DOHH2 (cell line): Measurements from ENCODE around the gene B3GNT3.
"Not testable (repeated sequence)": the region's sequence is repeated elsewhere in the genome, so short reads cannot be mapped to it uniquely, and the experiment has no call there.

Experiments used
- H3F3A ChIP-seq: fragments of 200-600 bp; sonication (generic), shearing (Covaris generic); 2 replicates; pipeline ENCODE4 v1.6.0; 2016; ENCODE audit warnings: antibody characterized with exemption, mild to moderate bottlenecking; ENCODE audit not compliant: control insufficient read depth, insufficient read depth
- H3K27ac ChIP-seq: fragments of 200-600 bp; sonication (generic); 2 replicates; pipeline ENCODE4 v1.5.1; 2014; ENCODE audit warnings: low read depth, mild to moderate bottlenecking, low read length, moderate library complexity
- H3K27me3 ChIP-seq: fragments of 200-600 bp; sonication (generic); 2 replicates; pipeline ENCODE4 v1.6.1; 2014; ENCODE audit warnings: mild to moderate bottlenecking, low read length, mixed read lengths; ENCODE audit not compliant: control insufficient read depth
- H3K36me3 ChIP-seq: fragments of 200-600 bp; sonication (generic); 2 replicates; pipeline ENCODE4 v1.6.1; 2014; ENCODE audit warnings: mild to moderate bottlenecking, low read length, moderate library complexity, mixed read lengths; ENCODE audit not compliant: control insufficient read depth
- H3K4me1 ChIP-seq: fragments of 200-600 bp; sonication (generic); 2 replicates; pipeline ENCODE4 v1.6.1; 2014; ENCODE audit warnings: mild to moderate bottlenecking, low read length, mixed read lengths; ENCODE audit not compliant: control insufficient read depth
- H3K4me2 ChIP-seq: fragments of 200-600 bp; sonication (generic); 2 replicates; pipeline ENCODE4 v1.6.0; 2014; ENCODE audit warnings: mild to moderate bottlenecking, low read length, moderate library complexity
- H3K4me3 ChIP-seq: fragments of 200-600 bp; sonication (generic); 2 replicates; pipeline ENCODE4 v1.5.1; 2014; ENCODE audit warnings: mild to moderate bottlenecking, low read length, mixed read lengths
- H3K79me2 ChIP-seq: fragments of 200-600 bp; sonication (generic); 2 replicates; pipeline ENCODE4 v1.6.1; 2014; ENCODE audit warnings: mild to moderate bottlenecking, low read length, mixed read lengths; ENCODE audit not compliant: control insufficient read depth
- H3K9me2 ChIP-seq: fragments of 200-600 bp; sonication (generic); replicated peaks from 2 replicates; pipeline ENCODE4 v1.6.1; 2014; ENCODE audit warnings: mild to moderate bottlenecking, low read length, mixed read lengths; ENCODE audit not compliant: control insufficient read depth
- H3K9me3 ChIP-seq: fragments of 200-600 bp; sonication (generic); 2 replicates; pipeline ENCODE4 v1.6.1; 2014; ENCODE audit warnings: antibody characterized with exemption, low read length, mixed read lengths; ENCODE audit not compliant: control insufficient read depth, insufficient read depth
- H4K20me1 ChIP-seq: fragments of 200-600 bp; sonication (generic); 2 replicates; pipeline ENCODE4 v1.6.0; 2014; ENCODE audit warnings: low read depth, mild to moderate bottlenecking, antibody characterized with exemption, low read length, moderate library complexity; ENCODE audit not compliant: control insufficient read depth, insufficient read depth
- CTCF ChIP-seq: fragments of 200-600 bp; sonication (generic); IDR thresholded peaks from one replicate; pipeline ENCODE4 v1.5.1; 2014; ENCODE audit warnings: antibody characterized with exemption, mild to moderate bottlenecking, low read depth, low read length; ENCODE audit not compliant: poor library complexity, severe bottlenecking
- EZH2phosphoT487 ChIP-seq: fragments of 200-600 bp; sonication (generic); IDR thresholded peaks from 2 replicates; pipeline ENCODE4 v1.6.1; 2017; ENCODE audit warnings: borderline replicate concordance, mild to moderate bottlenecking, antibody characterized with exemption, low read length, moderate library complexity, mixed read lengths

B3GNT3 gene

GRCh38 chr19:17778968-17779929, 15.7 kb upstream of the B3GNT3 start:
- no peak overlapping the region for H3K4me2 ChIP-seq
- no peak for TF ChIP-seq EZH2phosphoT487
- no peak for TF ChIP-seq CTCF
- no peaks in the 10 kb centered on the region for H3K9me2 ChIP-seq
- H3F3A ChIP-seq, result peaks cover 2% of the 10 kb centered on the region
- no peaks in the 10 kb centered on the region for H3K9me3 ChIP-seq
- no peak overlapping the region for H3K4me3 ChIP-seq
- no peaks in the 10 kb centered on the region; the same call in 1 of the 2 replicates for H4K20me1 ChIP-seq
- no peaks in the 10 kb centered on the region for H3K79me2 ChIP-seq
- H3K36me3 ChIP-seq, result peaks cover 69% of the 10 kb centered on the region
- no peaks in the 10 kb centered on the region for H3K27me3 ChIP-seq
- peaks cover 46% of the 10 kb centered on the region for H3K4me1 ChIP-seq
- no peak overlapping the region for H3K27ac ChIP-seq

GRCh38 chr19:17780781-17781180, 14.2 kb upstream of the B3GNT3 start:
- TF ChIP-seq CTCF, result no peak
- no peak for TF ChIP-seq EZH2phosphoT487
- H3K27ac ChIP-seq, result no peak overlapping the region
- no peaks in the 10 kb centered on the region for H3K9me3 ChIP-seq
- peaks cover 4% of the 10 kb centered on the region; the same call in 1 of the 2 replicates for H4K20me1 ChIP-seq
- H3K9me2 ChIP-seq, result no peaks in the 10 kb centered on the region
- no peaks in the 10 kb centered on the region for H3K79me2 ChIP-seq
- H3K4me3 ChIP-seq, result no peak overlapping the region
- no peaks in the 10 kb centered on the region for H3K27me3 ChIP-seq
- peaks cover 2% of the 10 kb centered on the region for H3F3A ChIP-seq
- H3K4me1 ChIP-seq, result peaks cover 34% of the 10 kb centered on the region
- no peak overlapping the region for H3K4me2 ChIP-seq
- H3K36me3 ChIP-seq, result peaks cover 63% of the 10 kb centered on the region

- not testable (repeated sequence) for H3K9me3 ChIP-seq, H3K27me3 ChIP-seq, H3K4me1 ChIP-seq, H3K4me2 ChIP-seq, H3K9me2 ChIP-seq, H4K20me1 ChIP-seq, H3F3A ChIP-seq, H3K4me3 ChIP-seq, H3K27ac ChIP-seq, H3K79me2 ChIP-seq
- H3K36me3 ChIP-seq, result peaks cover 49% of the 10 kb centered on the region
Observed at GRCh38 chr19:17783721-17784120, 11.2 kb upstream of the B3GNT3 start.
